GM12878 (cell line): ENCODE data around the gene SPG7. TPM values are rescaled to one million over a fixed set of nuclear protein-coding genes. Genes with fewer than 3 reads are reported as not detected.
A peak's percentile ranks its signal among the peaks of the same experiment; 100 is the strongest.

ENCODE experiments used
- ATAC-seq: fragments of 200-7000 bp; cut with Tn5 transposase; 3 replicates; pipeline ENCODE4 v1.9.1; 2020; ENCODE audit warnings: mild to moderate bottlenecking, moderate library complexity
- BruUV-seq: library from RNA; stranded (reverse); fragments of 400-500 nt; replicated peaks from 2 replicates; lab custom pipeline; 2021; lab: Mats Ljungman, UMichigan
- CTCF ChIA-PET: fragments of 300-600 bp; sonication (Branson Sonifier 250); formaldehyde crosslinking; extraction: SDS; loops from one replicate; lab custom pipeline; 2021; ENCODE audit warnings: inconsistent platforms; lab: Yijun Ruan, JAX
- POLR2A ChIA-PET: fragments of 350-600 bp; formaldehyde crosslinking; extraction: SDS; loops from one replicate; lab custom pipeline; 2021; ENCODE audit warnings: inconsistent platforms; lab: Charles Lee
- RAD21 ChIA-PET: fragments of 300-600 bp; sonication (Branson Sonifier 250); formaldehyde crosslinking; loops from one replicate; lab custom pipeline; 2023; ENCODE audit warnings: antibody characterized with exemption; ENCODE audit not compliant: unreplicated experiment; lab: Charles Lee
- SMC1A ChIA-PET: fragments of 300-600 bp; sonication (Branson Sonifier 250); formaldehyde crosslinking; loops from one replicate; lab custom pipeline; 2023; ENCODE audit not compliant: unreplicated experiment, uncharacterized antibody; lab: Charles Lee
- DNase-seq: peaks from one replicate; pipeline ENCODE4 v3.0.0-alpha.2; 2011; ENCODE audit warnings: low read depth, low spot score
- FAIRE-seq: peaks from 3 replicates; lab custom pipeline; 2011; peaks lifted over from hg19 to GRCh38; lab: Jason Lieb, UNC
- H2AFZ ChIP-seq: 2 replicates; pipeline ENCODE4 v1.6.0; 2011; ENCODE audit warnings: low read depth, low read length, control low read depth; ENCODE audit not compliant: control insufficient read depth
- H3K27ac ChIP-seq: 2 replicates; pipeline ENCODE4 v1.5.1; 2011; ENCODE audit warnings: control low read depth; ENCODE audit not compliant: control insufficient read depth, insufficient read depth
- H3K27me3 ChIP-seq, 2 experiments: replicated peaks in 1 of 2; 2 replicates each; pipeline versions ENCODE4 v1.6.0 to v1.6.1; 2011; ENCODE audit warnings: low read length in 1 of 2; ENCODE audit not compliant: control insufficient read depth in 2 of 2, insufficient read depth in 2 of 2
- H3K36me3 ChIP-seq, 2 experiments: 2 replicates each; pipeline ENCODE4 v1.5.1; 2011; ENCODE audit warnings: low read length in 1 of 2; ENCODE audit not compliant: control insufficient read depth in 2 of 2, insufficient read depth in 2 of 2
- H3K4me1 ChIP-seq: 2 replicates; pipeline ENCODE4 v1.6.1; 2011; ENCODE audit warnings: mild to moderate bottlenecking, low read length, moderate library complexity, mixed read lengths; ENCODE audit not compliant: control insufficient read depth, insufficient read depth
- H3K4me2 ChIP-seq: 2 replicates; pipeline ENCODE4 v1.6.0; 2011; ENCODE audit warnings: control low read depth; ENCODE audit not compliant: control insufficient read depth, insufficient read depth
- H3K4me3 ChIP-seq: fragments of 200-600 bp; sonication (generic); 2 replicates; pipeline ENCODE4 v1.5.1; 2016
- H3K79me2 ChIP-seq: 2 replicates; pipeline ENCODE4 v1.6.0; 2011; ENCODE audit warnings: low read length; ENCODE audit not compliant: control insufficient read depth, insufficient read depth
- H3K9ac ChIP-seq: 2 replicates; pipeline ENCODE4 v1.8.0; 2011; ENCODE audit warnings: low read length, control low read depth, mixed read lengths; ENCODE audit not compliant: control insufficient read depth, insufficient read depth
- H3K9me3 ChIP-seq: replicated peaks from 3 replicates; pipeline ENCODE4 v1.5.1; 2011; ENCODE audit warnings: mild to moderate bottlenecking, low read length; ENCODE audit not compliant: control insufficient read depth, insufficient read depth
- H4K20me1 ChIP-seq: 2 replicates; pipeline ENCODE4 v1.6.0; 2011; ENCODE audit not compliant: control insufficient read depth, insufficient read depth
- BRCA1 ChIP-seq: IDR thresholded peaks from 2 replicates; pipeline ENCODE4 v1.6.1; 2011; ENCODE audit warnings: low read depth, low read length, improper control_type of control experiment
- CBX3 ChIP-seq: fragments of 200-600 bp; sonication (generic); IDR thresholded peaks from 2 replicates; pipeline ENCODE4 v1.6.1; 2016; ENCODE audit warnings: low read depth, borderline replicate concordance
- CREM ChIP-seq: IDR thresholded peaks from 2 replicates; pipeline ENCODE4 v1.6.1; 2014; ENCODE audit warnings: antibody characterized with exemption, low read depth
- EGR1 ChIP-seq, 2 experiments: IDR thresholded peaks; 1 replicate in 1 of 2; 2 replicates in 1 of 2; pipeline ENCODE4 v1.6.1; 2011 to 2012; ENCODE audit warnings: low read depth in 2 of 2, low read length in 2 of 2, borderline replicate concordance in 1 of 2, mild to moderate bottlenecking in 1 of 2, moderate library complexity in 1 of 2
- ESRRA ChIP-seq: IDR thresholded peaks from 2 replicates; pipeline ENCODE4 v1.6.1; 2012; ENCODE audit warnings: mild to moderate bottlenecking, low read length, improper control_type of control experiment
- EZH2 ChIP-seq: IDR thresholded peaks from 2 replicates; pipeline ENCODE4 v1.6.1; 2012; ENCODE audit warnings: low read depth, mild to moderate bottlenecking, control low read depth, inconsistent platforms, low read length, borderline replicate concordance; ENCODE audit not compliant: control insufficient read depth
- HDAC6 ChIP-seq: fragments of 200-600 bp; sonication (generic); IDR thresholded peaks from one replicate; pipeline ENCODE4 v1.8.0; 2017; ENCODE audit warnings: antibody characterized with exemption; ENCODE audit not compliant: unreplicated experiment
- NFYA ChIP-seq: IDR thresholded peaks from 2 replicates; pipeline ENCODE4 v1.6.1; 2011; ENCODE audit warnings: low read depth, mild to moderate bottlenecking, low read length, improper control_type of control experiment, borderline replicate concordance
- NR2C1 ChIP-seq: fragments of 450-650 bp; IDR thresholded peaks from 2 replicates; pipeline ENCODE4 v1.6.1; 2017; ENCODE audit warnings: antibody characterized with exemption, mild to moderate bottlenecking, moderate library complexity
- PML ChIP-seq: IDR thresholded peaks from 2 replicates; pipeline ENCODE4 v1.6.1; 2012; ENCODE audit warnings: low read length, inconsistent platforms
- POLR2AphosphoS5 ChIP-seq: IDR thresholded peaks from 2 replicates; pipeline ENCODE4 v1.6.1; 2011; ENCODE audit warnings: mild to moderate bottlenecking, low read length, inconsistent platforms
- RAD51 ChIP-seq: fragments of 450-650 bp; IDR thresholded peaks from 2 replicates; pipeline ENCODE4 v1.6.1; 2016; ENCODE audit warnings: moderate library complexity, mild to moderate bottlenecking, inconsistent platforms
- RBBP5 ChIP-seq: fragments of 200-600 bp; sonication (generic); conservative IDR thresholded peaks from 2 replicates; pipeline ENCODE4 v1.6.1; 2016
- SMARCA5 ChIP-seq: fragments of 450-650 bp; IDR thresholded peaks from 2 replicates; pipeline ENCODE4 v1.6.1; 2017; ENCODE audit warnings: mild to moderate bottlenecking
- SREBF1 ChIP-seq: IDR thresholded peaks from 2 replicates; pipeline ENCODE4 v1.6.1; 2012; ENCODE audit warnings: mild to moderate bottlenecking, low read length
- SUZ12 ChIP-seq: fragments of 200-600 bp; sonication (generic); IDR thresholded peaks from one replicate; pipeline ENCODE4 v1.6.1; 2018; ENCODE audit warnings: antibody characterized with exemption, mild to moderate bottlenecking; ENCODE audit not compliant: unreplicated experiment
- YBX1 ChIP-seq: fragments of 450-650 bp; IDR thresholded peaks from 2 replicates; pipeline ENCODE4 v1.6.1; 2016; ENCODE audit warnings: antibody characterized with exemption
- ZNF207 ChIP-seq: fragments of 450-650 bp; IDR thresholded peaks from 2 replicates; pipeline ENCODE4 v1.6.1; 2014; ENCODE audit warnings: antibody characterized with exemption, mild to moderate bottlenecking, borderline replicate concordance
- WGBS: methylation state at CpG from one replicate; pipeline ENCODE4 v1.1.6; 2016; ENCODE audit warnings: low lambda C conversion rate; ENCODE audit not compliant: insufficient replicate concordance, insufficient coverage; ENCODE audit errors: missing lambda C conversion rate; 5-methylcytosine and 5-hydroxymethylcytosine counted together
- in situ Hi-C: fragments of 300-500 bp; cut with MboI; formaldehyde crosslinking; loops from 9 replicates; pipeline ENCODE4 v1.14.3; 2018; ENCODE audit warnings: mixed read lengths
- intact Hi-C: fragments of 100-400 bp; cut with micrococcal nuclease; formaldehyde crosslinking; loops from one replicate; pipeline ENCODE4 v1.14.2; 2022; ENCODE audit not compliant: unreplicated experiment
- polyA plus RNA-seq, 11 experiments: library from polyadenylated mRNA; depleted of rRNA in 4 of 11; unstranded in 6 of 11; stranded (reverse) in 5 of 11; fragments of >200 nt; fragmentation: Nextera tagmentation in 4 of 11; fragmentation: Illumina TruSeq in 1 of 11; extraction: Ambion mirVana in 4 of 11; extraction: Trizol in 1 of 11; gene quantifications; 1 replicate in 1 of 11; 2 replicates in 10 of 11; pipeline versions ENCODE4 v1.2.1 to v1.2.3, GENCODE V29; 2011 to 2016; ENCODE audit warnings: inconsistent platforms in 2 of 11, missing spikeins in 2 of 11, low read depth in 1 of 11
- total RNA-seq, 4 experiments: library from RNA; depleted of rRNA in 3 of 4; stranded (reverse); fragments of >200 nt in 3 of 4; fragmentation: Illumina TruSeq in 1 of 4; extraction: Trizol in 1 of 4; gene quantifications; 2 replicates each; pipeline versions ENCODE4 v1.2.1 to v1.2.3, GENCODE V29; 2013 to 2021
- TF ChIP-seq, protein P1 (sequence below): fragments of 450-650 bp; IDR thresholded peaks from 2 replicates; pipeline ENCODE4 v1.6.1; 2018; ENCODE audit warnings: borderline replicate concordance, mild to moderate bottlenecking; ENCODE audit not compliant: partially characterized antibody
- TF ChIP-seq, protein P2 (sequence below): fragments of 450-650 bp; formaldehyde crosslinking; IDR thresholded peaks from 2 replicates; pipeline ENCODE4 v1.5.0; 2022; ENCODE audit warnings: mild to moderate bottlenecking, missing genetic modification characterization

Gene SPG7
- total and polyA plus RNA-seq, 10 of the 15 experiments (the other 5 are each of a cell fraction or from before 2014, with no cell fraction given): 5.9 to 75.9 (median 52.5) TPM

GRCh38 chr16:89574681-89575246 is 66.6 kb downstream of the SPG7 start:
- H3K36me3 ChIP-seq: no peaks in the 10 kb centered on the region
- in situ Hi-C loops: no loop called here
- H3K4me3 ChIP-seq: peak overlapping the region; percentile 58
- intact Hi-C loops: loop anchor here (2.0 kb wide), 1 partner anchor 66 kb away; no protein-coding TSS in a partner anchor
- FAIRE-seq (peak; percentile 38), DNase-seq (no peak), ATAC-seq (peak; percentile 91)
- peaks cover 15% of the 10 kb centered on the region for H3K4me1 ChIP-seq
- H3K27ac ChIP-seq: no peak overlapping the region
- no peaks in the 10 kb centered on the region for H3K79me2 ChIP-seq
- POLR2A ChIA-PET: no interaction called here
- BruUV-seq: no TSS peak
- no peaks in the 10 kb centered on the region for H4K20me1 ChIP-seq
- no peaks in the 10 kb centered on the region; a peak in 1 of 4 replicates for H3K27me3 ChIP-seq
- peak overlapping the region; percentile 49 for H2AFZ ChIP-seq
- RAD21 ChIA-PET: interaction anchor here (1.3 kb wide), 1 partner anchor 125 kb away, joined by 5 read pairs; no protein-coding TSS in a partner anchor
- peak overlapping the region; percentile 70; the same call in 1 of the 2 replicates for H3K4me2 ChIP-seq
- CTCF ChIA-PET: interaction anchor here (0.9 to 1.1 kb wide), 4 partner anchors 18 to 67 kb away, joined by 3 to 4 read pairs (median 3); no protein-coding TSS in a partner anchor
- SMC1A ChIA-PET: no interaction called here
- no peak overlapping the region for H3K9ac ChIP-seq
- no peaks in the 10 kb centered on the region; the same call in 2 of the 3 replicates for H3K9me3 ChIP-seq
- 1% methylated on average over 32 of the region's 55 CpGs for WGBS
- no peak for TF ChIP-seq NR2C1
- no peak for TF ChIP-seq BRCA1
- peak in 1 of 2 experiments; percentile 72; a peak in 1 of 3 replicates for TF ChIP-seq EGR1 (IDR thresholded peaks at IDR 0.05; ENCODE audit: borderline replicate concordance in 1 of 2, low read depth in 2 of 2, low read length in 2 of 2)
- peak; percentile 93 for TF ChIP-seq SMARCA5
- no peak for TF ChIP-seq YBX1
- TF ChIP-seq POLR2AphosphoS5: no peak
- TF ChIP-seq HDAC6: no peak
- TF ChIP-seq NFYA: no peak
- TF ChIP-seq, protein P1, sequence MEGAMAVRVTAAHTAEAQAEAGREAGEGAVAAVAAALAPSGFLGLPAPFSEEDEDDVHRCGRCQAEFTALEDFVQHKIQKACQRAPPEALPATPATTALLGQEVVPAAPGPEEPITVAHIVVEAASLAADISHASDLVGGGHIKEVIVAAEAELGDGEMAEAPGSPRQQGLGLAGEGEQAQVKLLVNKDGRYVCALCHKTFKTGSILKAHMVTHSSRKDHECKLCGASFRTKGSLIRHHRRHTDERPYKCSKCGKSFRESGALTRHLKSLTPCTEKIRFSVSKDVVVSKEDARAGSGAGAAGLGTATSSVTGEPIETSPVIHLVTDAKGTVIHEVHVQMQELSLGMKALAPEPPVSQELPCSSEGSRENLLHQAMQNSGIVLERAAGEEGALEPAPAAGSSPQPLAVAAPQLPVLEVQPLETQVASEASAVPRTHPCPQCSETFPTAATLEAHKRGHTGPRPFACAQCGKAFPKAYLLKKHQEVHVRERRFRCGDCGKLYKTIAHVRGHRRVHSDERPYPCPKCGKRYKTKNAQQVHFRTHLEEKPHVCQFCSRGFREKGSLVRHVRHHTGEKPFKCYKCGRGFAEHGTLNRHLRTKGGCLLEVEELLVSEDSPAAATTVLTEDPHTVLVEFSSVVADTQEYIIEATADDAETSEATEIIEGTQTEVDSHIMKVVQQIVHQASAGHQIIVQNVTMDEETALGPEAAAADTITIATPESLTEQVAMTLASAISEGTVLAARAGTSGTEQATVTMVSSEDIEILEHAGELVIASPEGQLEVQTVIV: no peak
- no peak for TF ChIP-seq CBX3
- no peak for TF ChIP-seq PML
- TF ChIP-seq RAD51: no peak
- no peak for TF ChIP-seq SREBF1
- TF ChIP-seq, protein P2, sequence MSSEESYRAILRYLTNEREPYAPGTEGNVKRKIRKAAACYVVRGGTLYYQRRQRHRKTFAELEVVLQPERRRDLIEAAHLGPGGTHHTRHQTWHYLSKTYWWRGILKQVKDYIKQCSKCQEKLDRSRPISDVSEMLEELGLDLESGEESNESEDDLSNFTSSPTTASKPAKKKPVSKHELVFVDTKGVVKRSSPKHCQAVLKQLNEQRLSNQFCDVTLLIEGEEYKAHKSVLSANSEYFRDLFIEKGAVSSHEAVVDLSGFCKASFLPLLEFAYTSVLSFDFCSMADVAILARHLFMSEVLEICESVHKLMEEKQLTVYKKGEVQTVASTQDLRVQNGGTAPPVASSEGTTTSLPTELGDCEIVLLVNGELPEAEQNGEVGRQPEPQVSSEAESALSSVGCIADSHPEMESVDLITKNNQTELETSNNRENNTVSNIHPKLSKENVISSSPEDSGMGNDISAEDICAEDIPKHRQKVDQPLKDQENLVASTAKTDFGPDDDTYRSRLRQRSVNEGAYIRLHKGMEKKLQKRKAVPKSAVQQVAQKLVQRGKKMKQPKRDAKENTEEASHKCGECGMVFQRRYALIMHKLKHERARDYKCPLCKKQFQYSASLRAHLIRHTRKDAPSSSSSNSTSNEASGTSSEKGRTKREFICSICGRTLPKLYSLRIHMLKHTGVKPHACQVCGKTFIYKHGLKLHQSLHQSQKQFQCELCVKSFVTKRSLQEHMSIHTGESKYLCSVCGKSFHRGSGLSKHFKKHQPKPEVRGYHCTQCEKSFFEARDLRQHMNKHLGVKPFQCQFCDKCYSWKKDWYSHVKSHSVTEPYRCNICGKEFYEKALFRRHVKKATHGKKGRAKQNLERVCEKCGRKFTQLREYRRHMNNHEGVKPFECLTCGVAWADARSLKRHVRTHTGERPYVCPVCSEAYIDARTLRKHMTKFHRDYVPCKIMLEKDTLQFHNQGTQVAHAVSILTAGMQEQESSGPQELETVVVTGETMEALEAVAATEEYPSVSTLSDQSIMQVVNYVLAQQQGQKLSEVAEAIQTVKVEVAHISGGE (CRISPR knock-in tag): no peak
- TF ChIP-seq EZH2: no peak
- no peak for TF ChIP-seq CREM
- TF ChIP-seq SUZ12: no peak
- TF ChIP-seq RBBP5: no peak
- TF ChIP-seq ZNF207: no peak; the same call in 1 of the 2 replicates
- no peak for TF ChIP-seq ESRRA
